ENCODE data around the gene PFKM. TPM values are rescaled to one million over a fixed set of nuclear protein-coding genes. Genes with fewer than 3 reads are reported as not detected.

PFKM gene
- total RNA-seq, 1 experiment from 2014 or later, result 92.4 TPM

DNA sequence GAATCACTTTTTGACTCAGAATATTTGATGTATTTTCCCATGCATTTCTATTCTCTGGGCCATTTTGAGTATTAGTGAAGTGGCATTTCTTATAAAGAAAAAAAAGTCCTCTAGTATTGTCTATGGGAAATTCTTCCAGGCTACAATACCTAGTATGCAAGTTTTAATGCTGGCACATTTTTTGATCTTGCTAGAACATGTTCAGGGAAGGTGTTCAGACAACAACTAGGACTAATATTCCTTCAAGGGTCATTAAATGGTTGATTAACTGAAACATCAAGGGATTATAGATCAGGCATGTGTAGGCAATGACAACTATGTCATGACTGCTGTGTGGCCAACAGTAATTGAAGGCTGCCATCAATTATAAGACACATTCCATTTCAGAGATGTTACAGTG lies 71.9 kb downstream of the PFKM start:
- H2AK5ac ChIP-seq (ENCODE audit: insufficient read length, low read length), result no peak overlapping the region
- peaks cover 94% of the 10 kb centered on the region for H3K27me3 Mint-ChIP-seq (ENCODE audit: low read depth)
- no peak overlapping the region for H2BK12ac ChIP-seq (ENCODE audit: insufficient read length, low read depth, low read length)
- peaks cover under 1 to 4% of the 10 kb centered on the region in 2 experiments; a peak in 3 of 4 replicates for H3K4me1 Mint-ChIP-seq
- no peaks in the 10 kb centered on the region for H3K27me3 ChIP-seq (ENCODE audit: insufficient read depth, low read length)
- no peak overlapping the region for H3K4me3 Mint-ChIP-seq
- H2BK120ac ChIP-seq (ENCODE audit: low read depth, low read length, poor library complexity, severe bottlenecking), result no peak overlapping the region
- H2BK5ac ChIP-seq (ENCODE audit: insufficient read length, low read length), result no peak overlapping the region
- H3T11ph ChIP-seq (ENCODE audit: low read length), result no peak overlapping the region
- no peak overlapping the region for H4K5ac ChIP-seq (ENCODE audit: insufficient read length, low read depth, low read length)
- no peak overlapping the region for H4K91ac ChIP-seq (ENCODE audit: insufficient read length, low read depth, low read length)
- TF ChIP-seq, protein P1, sequence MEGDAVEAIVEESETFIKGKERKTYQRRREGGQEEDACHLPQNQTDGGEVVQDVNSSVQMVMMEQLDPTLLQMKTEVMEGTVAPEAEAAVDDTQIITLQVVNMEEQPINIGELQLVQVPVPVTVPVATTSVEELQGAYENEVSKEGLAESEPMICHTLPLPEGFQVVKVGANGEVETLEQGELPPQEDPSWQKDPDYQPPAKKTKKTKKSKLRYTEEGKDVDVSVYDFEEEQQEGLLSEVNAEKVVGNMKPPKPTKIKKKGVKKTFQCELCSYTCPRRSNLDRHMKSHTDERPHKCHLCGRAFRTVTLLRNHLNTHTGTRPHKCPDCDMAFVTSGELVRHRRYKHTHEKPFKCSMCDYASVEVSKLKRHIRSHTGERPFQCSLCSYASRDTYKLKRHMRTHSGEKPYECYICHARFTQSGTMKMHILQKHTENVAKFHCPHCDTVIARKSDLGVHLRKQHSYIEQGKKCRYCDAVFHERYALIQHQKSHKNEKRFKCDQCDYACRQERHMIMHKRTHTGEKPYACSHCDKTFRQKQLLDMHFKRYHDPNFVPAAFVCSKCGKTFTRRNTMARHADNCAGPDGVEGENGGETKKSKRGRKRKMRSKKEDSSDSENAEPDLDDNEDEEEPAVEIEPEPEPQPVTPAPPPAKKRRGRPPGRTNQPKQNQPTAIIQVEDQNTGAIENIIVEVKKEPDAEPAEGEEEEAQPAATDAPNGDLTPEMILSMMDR (conservative IDR thresholded peaks at IDR 0.05), result no peak
- no peak overlapping the region for H3K14ac ChIP-seq (ENCODE audit: insufficient read depth, low read length)
- no peak overlapping the region for H3K4ac ChIP-seq (ENCODE audit: low read depth, low read length)
- no peak overlapping the region for H3K27ac ChIP-seq (ENCODE audit: insufficient read length, low read depth, low read length)
- DNase-seq, result no peak
- H4K20me1 ChIP-seq (ENCODE audit: control insufficient read depth, insufficient read depth, insufficient read length), result no peaks in the 10 kb centered on the region
- no peak overlapping the region for H4K8ac ChIP-seq (replicated peaks; ENCODE audit: insufficient read length, low read depth, low read length)
- no peaks in the 10 kb centered on the region for H3K79me1 ChIP-seq (ENCODE audit: insufficient read depth, low read depth, low read length, poor library complexity, severe bottlenecking)
- H3K36me3 Mint-ChIP-seq (ENCODE audit: insufficient read depth in 1 of 3, low read depth in 3 of 3), result no peaks in the 10 kb centered on the region
- H3K9me3 ChIP-seq (ENCODE audit: control insufficient read depth, low read depth, low read length), result no peaks in the 10 kb centered on the region
- H3K4me2 ChIP-seq (ENCODE audit: insufficient read depth, insufficient read length, low read length), result no peak overlapping the region
- no peaks in the 10 kb centered on the region for H3K79me2 ChIP-seq (ENCODE audit: insufficient read depth, low read length)
- no peak overlapping the region for H3K56ac ChIP-seq (ENCODE audit: insufficient read length, low read depth, low read length)
- no peaks in the 10 kb centered on the region; a peak in 1 of 5 replicates for H3K9me3 Mint-ChIP-seq
- no peak overlapping the region for H2AFZ ChIP-seq (ENCODE audit: low read length)
- no peaks in the 10 kb centered on the region for H3K23me2 ChIP-seq (ENCODE audit: insufficient read length, low read depth, low read length, poor library complexity, severe bottlenecking)
- H3K18ac ChIP-seq (ENCODE audit: insufficient read length, low read depth, low read length), result no peak overlapping the region
- no peaks in the 10 kb centered on the region for H3K4me1 ChIP-seq (ENCODE audit: insufficient read depth, low read length)
- H2BK15ac ChIP-seq (ENCODE audit: low read depth, low read length), result no peak overlapping the region
- no peak overlapping the region for H3K27ac Mint-ChIP-seq
- no peak overlapping the region for H2BK20ac ChIP-seq (ENCODE audit: low read depth, low read length, poor library complexity, severe bottlenecking)
- no peak overlapping the region for H3K23ac ChIP-seq (ENCODE audit: insufficient read length, low read depth, low read length)
- no peak overlapping the region for H3K9ac ChIP-seq (ENCODE audit: extremely low read depth, insufficient read length, low read length)
